Cortex of kidney (tissue), 1 donor: ENCODE data around the gene YARS1.
"Not testable (repeated sequence)": the region's sequence is repeated elsewhere in the genome, so short reads cannot be mapped to it uniquely, and the experiment has no call there.

Experiments
- DNase-seq: peaks from one replicate; lab custom pipeline; 2025; lab: John Stamatoyannopoulos, UW

YARS1 gene

DNA sequence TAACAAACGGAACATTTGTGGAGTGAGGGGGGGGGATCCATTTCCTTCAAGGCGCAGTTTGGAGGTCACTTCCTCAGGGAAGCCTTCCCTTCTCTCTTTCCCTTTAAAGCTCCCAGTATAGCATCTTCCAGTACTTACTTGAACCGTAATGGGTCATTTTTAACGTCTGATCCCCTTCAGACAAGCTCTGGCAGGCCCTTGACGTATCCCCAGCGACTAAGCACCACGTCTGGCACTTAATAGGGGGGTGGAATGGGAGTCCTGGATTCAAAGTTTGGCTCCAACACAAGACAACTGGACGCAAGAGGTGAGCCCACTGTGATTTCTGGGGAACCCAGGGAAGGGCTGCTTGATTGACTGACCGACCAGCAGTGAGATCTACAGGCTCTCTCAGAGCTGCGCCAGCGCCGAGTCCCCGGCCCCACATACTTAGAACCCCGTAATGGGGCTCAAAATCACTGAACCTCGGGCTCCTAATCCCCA lies 441 bp downstream of the YARS1 start:
- no peak for DNase-seq

DNA sequence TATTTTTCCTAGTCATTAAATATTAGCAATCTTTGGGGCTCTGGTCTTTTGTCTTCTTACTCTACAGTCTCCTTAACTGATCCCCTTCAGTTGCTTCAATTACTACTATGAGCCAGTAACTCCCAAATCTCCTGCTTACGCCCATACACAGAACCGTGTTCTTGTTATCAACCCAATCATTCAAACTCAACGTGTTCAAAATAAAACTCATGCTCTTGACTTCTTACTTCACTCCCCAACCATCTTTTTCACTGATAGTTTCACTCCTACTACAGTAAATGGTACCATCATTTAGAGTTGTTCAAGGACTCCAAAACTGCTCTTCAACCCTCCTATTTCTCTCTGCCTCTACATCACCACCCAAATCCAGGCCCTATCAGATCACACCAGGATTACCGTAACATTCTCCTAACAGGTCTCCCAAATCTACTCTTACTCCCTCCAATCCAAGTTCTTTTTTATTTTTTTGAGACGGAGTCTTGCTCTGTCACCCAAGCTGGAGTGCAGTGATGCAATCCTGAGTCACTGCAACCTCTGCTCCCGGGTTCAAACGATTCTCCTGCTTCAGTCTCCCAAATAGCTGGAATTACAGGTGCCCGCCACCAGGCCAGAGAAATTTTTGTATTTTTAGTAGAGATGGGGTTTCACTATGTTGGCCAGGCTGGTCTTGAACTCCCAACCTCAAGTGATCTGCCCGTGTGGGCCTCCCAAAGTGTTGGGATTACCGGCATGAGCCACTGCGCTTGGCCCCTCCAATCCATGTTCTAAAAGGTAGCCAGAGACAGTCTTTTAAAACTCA lies 3.0 kb downstream of the YARS1 start:
- DNase-seq: no peak

DNA sequence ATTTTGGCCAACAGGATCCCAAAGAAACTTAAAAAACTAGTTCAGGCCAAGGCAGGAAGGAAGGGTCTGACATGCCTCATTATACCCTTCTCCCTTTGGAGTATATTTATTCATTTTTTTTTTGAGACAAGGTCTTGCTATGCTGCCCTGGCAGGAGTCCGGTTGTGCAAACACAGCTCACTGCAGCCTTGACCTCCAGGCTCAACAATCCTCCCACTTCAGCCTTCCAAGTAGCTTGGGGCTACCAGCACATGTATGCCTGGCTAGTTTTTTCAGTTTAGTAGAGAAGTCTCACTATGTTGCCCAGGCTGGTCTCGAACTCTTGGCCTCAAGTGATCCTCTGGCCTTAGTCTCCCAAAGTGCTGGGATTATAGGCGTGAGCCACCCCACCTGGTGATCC lies 5.2 kb downstream of the YARS1 start:
- DNase-seq: no peak

DNA sequence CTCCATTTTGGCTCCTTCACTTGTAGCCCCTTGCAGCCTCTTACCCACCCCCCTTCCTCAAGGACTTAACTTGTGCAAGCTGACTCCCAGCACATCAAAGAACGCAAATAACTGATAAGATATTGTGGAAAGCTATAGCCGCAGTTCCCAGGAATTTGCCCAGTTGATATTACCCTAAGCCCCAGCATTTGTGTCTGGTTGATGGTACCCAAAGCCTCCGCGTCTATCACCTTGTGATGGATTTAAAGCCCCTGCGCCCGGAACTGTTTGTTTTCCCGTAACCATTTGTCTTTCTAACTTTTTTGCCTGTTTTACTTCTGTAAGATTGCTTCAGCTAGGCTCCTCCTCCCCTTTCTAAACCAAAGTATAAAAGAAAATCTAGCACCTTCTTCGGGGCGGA lies 5.9 kb downstream of the YARS1 start:
- DNase-seq: no peak

GRCh38 chr1:32810358-32810757 lies 6.8 kb downstream of the YARS1 start:
- no peak for DNase-seq

GRCh38 chr1:32808580-32808979 lies 8.6 kb downstream of the YARS1 start:
- DNase-seq: no peak

DNA sequence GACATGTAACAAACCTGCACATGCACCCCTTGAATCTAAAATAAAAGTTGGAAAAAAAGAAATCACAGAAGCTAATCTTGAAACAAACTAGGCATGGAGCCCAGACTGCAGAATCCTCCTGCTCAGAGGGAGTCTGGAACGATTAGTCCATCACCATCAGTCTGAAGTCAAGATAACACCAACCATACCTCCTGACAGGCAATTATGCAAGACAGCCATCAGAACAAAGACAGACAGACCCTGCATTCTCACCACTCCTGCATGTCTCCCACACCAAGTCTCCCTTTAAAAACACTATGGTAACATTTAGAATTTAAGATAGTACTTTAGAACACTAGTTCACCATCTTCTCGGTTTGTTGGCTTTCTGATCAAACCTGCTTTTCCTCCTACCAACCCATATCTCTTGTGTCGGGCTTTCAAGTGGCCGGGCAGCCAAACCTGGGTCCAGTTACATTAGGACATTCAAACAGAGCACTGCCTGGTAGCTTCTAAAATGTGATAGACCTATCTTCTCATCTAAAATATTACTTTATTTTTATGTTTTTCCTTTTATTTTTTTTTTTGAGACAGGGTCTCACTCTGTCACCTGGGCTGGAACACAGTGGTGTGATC lies 10.1 kb downstream of the YARS1 start:
- no peak for DNase-seq

- no peak for DNase-seq
Measured at GRCh38 chr1:32806290-32806689, 10.9 kb downstream of the YARS1 start.

DNA sequence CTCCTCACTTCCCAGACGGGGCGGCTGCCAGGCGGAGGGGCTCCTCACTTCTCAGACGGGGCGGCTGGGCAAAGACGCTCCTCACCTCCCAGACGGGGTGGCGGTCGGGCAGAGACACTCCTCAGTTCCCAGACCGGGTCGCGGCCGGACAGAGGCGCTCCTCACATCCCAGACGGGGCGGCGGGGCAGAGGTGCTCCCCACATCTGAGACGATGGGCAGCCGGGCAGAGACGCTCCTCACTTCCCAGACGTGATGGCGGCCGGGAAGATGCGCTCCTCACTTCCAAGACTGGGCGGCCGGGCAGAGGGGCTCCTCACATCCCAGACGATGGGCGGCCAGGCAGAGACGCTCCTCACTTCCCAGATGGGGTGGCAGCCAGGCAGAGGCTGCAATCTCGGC lies 12.7 kb downstream of the YARS1 start:
- not testable (repeated sequence) for DNase-seq

- no peak for DNase-seq
Measured at GRCh38 chr1:32801096-32801715, 16.0 kb downstream of the YARS1 start.

GRCh38 chr1:32798679-32799416 lies 18.3 kb downstream of the YARS1 start:
- no peak for DNase-seq

- no peak for DNase-seq
Measured at GRCh38 chr1:32798191-32798590, 19.0 kb downstream of the YARS1 start.

- DNase-seq: no peak
Measured at GRCh38 chr1:32797456-32797855, 19.7 kb downstream of the YARS1 start.

GRCh38 chr1:32795763-32796162 lies 21.4 kb downstream of the YARS1 start:
- not testable (repeated sequence) for DNase-seq

GRCh38 chr1:32791881-32792280 lies 25.3 kb downstream of the YARS1 start:
- no peak for DNase-seq

DNA sequence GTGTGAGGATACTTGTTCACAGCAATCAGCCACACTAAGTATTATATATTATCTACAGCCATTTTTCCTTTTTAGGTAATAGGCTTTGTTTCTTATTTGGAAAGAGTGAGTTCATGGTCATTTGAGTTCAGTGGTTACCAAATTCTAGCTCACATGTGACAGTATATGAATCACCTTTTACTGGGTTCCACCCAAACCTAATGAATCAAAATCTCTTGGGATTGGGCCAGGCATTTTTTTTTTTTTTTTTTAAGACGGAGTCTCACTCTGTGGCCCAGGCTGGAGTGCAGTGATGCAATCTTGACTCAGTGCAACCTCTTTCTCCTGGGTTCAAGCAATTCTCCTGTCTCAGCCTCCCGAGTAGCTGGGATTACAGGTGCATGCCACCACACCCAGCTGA lies 27.8 kb downstream of the YARS1 start:
- DNase-seq: not testable (repeated sequence)

GRCh38 chr1:32786856-32787255 lies 30.3 kb downstream of the YARS1 start:
- no peak for DNase-seq

DNA sequence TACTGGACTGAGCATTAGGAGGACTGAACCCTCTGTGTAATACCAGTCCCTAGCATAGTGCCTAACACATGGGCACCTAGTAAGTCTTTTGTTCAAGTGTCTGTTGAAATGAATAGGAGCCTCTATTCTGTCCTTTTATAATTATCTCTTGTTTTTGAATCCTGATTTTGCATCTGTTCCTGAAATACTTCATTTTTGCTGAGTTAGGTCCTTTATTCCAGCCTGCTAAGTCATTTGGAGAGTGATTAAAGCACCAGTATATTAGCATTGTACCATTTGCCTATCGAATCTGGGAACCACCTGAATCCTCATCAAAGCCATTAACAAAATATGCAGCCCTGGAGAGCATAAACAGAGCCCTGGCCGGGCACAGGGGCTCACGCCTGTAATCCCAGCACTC lies 32.3 kb downstream of the YARS1 start:
- no peak for DNase-seq

DNA sequence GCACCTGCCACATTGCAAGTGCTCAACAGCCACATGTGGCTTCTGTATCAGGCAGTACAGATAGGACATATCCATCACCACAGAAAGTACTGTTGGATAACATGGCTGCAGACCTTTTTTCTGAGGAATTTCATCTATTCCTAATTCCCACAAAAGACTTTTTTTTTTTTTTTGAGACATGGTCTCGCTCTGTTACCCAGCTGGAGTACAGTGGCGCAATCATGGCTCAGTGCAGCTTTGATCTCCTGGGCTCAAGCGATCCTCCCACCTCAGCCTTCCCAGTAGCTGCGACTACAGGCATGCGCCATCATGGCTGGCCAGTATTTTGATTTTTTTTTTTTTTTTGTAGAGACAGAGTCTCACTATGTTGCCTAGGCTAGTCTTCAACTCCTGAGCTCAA lies 33.3 kb downstream of the YARS1 start:
- DNase-seq: no peak

GRCh38 chr1:32782086-32782485 lies 35.1 kb downstream of the YARS1 start:
- no peak for DNase-seq

- no peak for DNase-seq
Measured at GRCh38 chr1:32780628-32781234, 36.4 kb downstream of the YARS1 start.

DNA sequence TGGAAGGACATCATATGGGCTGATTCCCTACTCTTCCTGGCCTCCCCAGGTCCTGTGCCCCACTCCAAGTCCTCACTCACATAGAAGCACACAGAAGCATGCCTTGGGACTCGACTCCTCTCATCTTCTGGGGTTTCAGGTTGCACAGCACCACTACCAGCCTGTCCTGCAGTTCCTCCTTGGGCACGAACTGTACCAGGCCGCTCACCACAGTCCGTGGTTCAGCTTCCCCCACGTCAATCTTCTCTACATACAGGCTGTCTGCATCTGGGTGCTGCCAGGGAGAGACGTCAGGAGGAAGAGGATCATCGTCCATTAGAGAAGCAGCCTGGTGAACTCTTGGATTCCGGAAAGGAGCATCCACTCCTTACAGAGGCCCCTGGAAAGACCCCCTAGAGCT lies 37.2 kb downstream of the YARS1 start:
- DNase-seq: no peak
